OCI-LY1 (cell line): ENCODE data around the gene KLHL29.

Experiments
- H2AFZ ChIP-seq: fragments of 200-600 bp; sonication (generic), shearing (Covaris generic); 2 replicates; pipeline ENCODE4 v1.6.0; 2014; ENCODE audit warnings: antibody characterized with exemption, mild to moderate bottlenecking, low read length
- H3F3A ChIP-seq: fragments of 200-600 bp; sonication (generic), shearing (Covaris generic); 2 replicates; pipeline ENCODE4 v1.6.0; 2014; ENCODE audit warnings: mild to moderate bottlenecking, antibody characterized with exemption, low read length, moderate library complexity; ENCODE audit not compliant: insufficient read depth
- H3K27ac ChIP-seq: fragments of 200-600 bp; sonication (generic); 2 replicates; pipeline ENCODE4 v1.5.1; 2014; ENCODE audit warnings: low read length, mixed run types, mild to moderate bottlenecking, low read depth; ENCODE audit not compliant: poor library complexity, severe bottlenecking
- H3K27me3 ChIP-seq: fragments of 200-600 bp; sonication (generic); 2 replicates; pipeline ENCODE4 v1.6.0; 2014; ENCODE audit warnings: antibody characterized with exemption, mild to moderate bottlenecking, low read length, moderate library complexity; ENCODE audit not compliant: insufficient read depth
- H3K36me3 ChIP-seq: fragments of 200-600 bp; sonication (generic); 2 replicates; pipeline ENCODE4 v1.6.1; 2014; ENCODE audit warnings: mild to moderate bottlenecking, antibody characterized with exemption, low read length, moderate library complexity, mixed read lengths; ENCODE audit not compliant: insufficient read depth
- H3K4me1 ChIP-seq: fragments of 200-600 bp; sonication (generic); 2 replicates; pipeline ENCODE4 v1.5.1; 2014; ENCODE audit warnings: mild to moderate bottlenecking, low read length, moderate library complexity; ENCODE audit not compliant: insufficient read depth, severe bottlenecking
- H3K4me2 ChIP-seq: fragments of 200-600 bp; sonication (generic), shearing (Covaris generic); 2 replicates; pipeline ENCODE4 v1.6.1; 2014; ENCODE audit warnings: low read length
- H3K4me3 ChIP-seq: fragments of 200-600 bp; sonication (generic); 2 replicates; pipeline ENCODE4 v1.5.1; 2014; ENCODE audit warnings: low read length, low read depth, mild to moderate bottlenecking, mixed read lengths; ENCODE audit not compliant: poor library complexity, severe bottlenecking
- H3K79me2 ChIP-seq: fragments of 200-600 bp; shearing (Covaris generic); 2 replicates; pipeline ENCODE4 v1.6.1; 2016; ENCODE audit warnings: mixed run types, low read length, mixed read lengths; ENCODE audit not compliant: insufficient read depth
- H3K9ac ChIP-seq: fragments of 200-600 bp; sonication (generic), shearing (Covaris generic); 2 replicates; pipeline ENCODE4 v1.6.1; 2014; ENCODE audit warnings: mild to moderate bottlenecking, low read length, mixed read lengths
- H3K9me2 ChIP-seq: fragments of 200-600 bp; sonication (generic), shearing (Covaris generic); 2 replicates; pipeline ENCODE4 v1.6.1; 2014; ENCODE audit warnings: low read depth, mild to moderate bottlenecking, low read length, mixed read lengths
- H3K9me3 ChIP-seq: fragments of 200-600 bp; shearing (Covaris generic); 2 replicates; pipeline ENCODE4 v1.6.1; 2014; ENCODE audit warnings: low read length, mixed read lengths
- H4K20me1 ChIP-seq: fragments of 200-600 bp; sonication (generic), shearing (Covaris generic); 2 replicates; pipeline ENCODE4 v1.6.0; 2016; ENCODE audit warnings: mild to moderate bottlenecking, low read length; ENCODE audit not compliant: insufficient read depth
- EZH2 ChIP-seq: fragments of 200-600 bp; sonication (generic), shearing (Covaris generic); IDR thresholded peaks from 2 replicates; pipeline ENCODE4 v1.8.0; 2017; ENCODE audit warnings: borderline replicate concordance, mixed run types, mild to moderate bottlenecking, antibody characterized with exemption, low read length, moderate library complexity, mixed read lengths
- TF ChIP-seq, protein P1 (sequence below): fragments of 200-600 bp; sonication (generic), shearing (Covaris generic); IDR thresholded peaks from 2 replicates; pipeline ENCODE4 v1.5.1; 2017; ENCODE audit warnings: mild to moderate bottlenecking, antibody characterized with exemption, low read length, moderate library complexity, mixed read lengths

KLHL29 gene

GRCh38 chr2:23427350-23427749, 42.4 kb downstream of the KLHL29 start:
- Histone ChIP-seq H3K4me1 (no peaks in the 10 kb centered on the region), H4K20me1 (no peaks in the 10 kb centered on the region), H3K9me3 (no peaks in the 10 kb centered on the region), H3K36me3 (no peaks in the 10 kb centered on the region), H3K4me3 (no peak overlapping the region), H3K79me2 (no peaks in the 10 kb centered on the region), H3K27ac (no peak overlapping the region), H3F3A (no peaks in the 10 kb centered on the region), H3K9ac (no peak overlapping the region), H2AFZ (no peak overlapping the region), H3K27me3 (no peaks in the 10 kb centered on the region), H3K9me2 (no peaks in the 10 kb centered on the region), H3K4me2 (no peak overlapping the region)
- no peak for TF ChIP-seq EZH2
- TF ChIP-seq, protein P1, sequence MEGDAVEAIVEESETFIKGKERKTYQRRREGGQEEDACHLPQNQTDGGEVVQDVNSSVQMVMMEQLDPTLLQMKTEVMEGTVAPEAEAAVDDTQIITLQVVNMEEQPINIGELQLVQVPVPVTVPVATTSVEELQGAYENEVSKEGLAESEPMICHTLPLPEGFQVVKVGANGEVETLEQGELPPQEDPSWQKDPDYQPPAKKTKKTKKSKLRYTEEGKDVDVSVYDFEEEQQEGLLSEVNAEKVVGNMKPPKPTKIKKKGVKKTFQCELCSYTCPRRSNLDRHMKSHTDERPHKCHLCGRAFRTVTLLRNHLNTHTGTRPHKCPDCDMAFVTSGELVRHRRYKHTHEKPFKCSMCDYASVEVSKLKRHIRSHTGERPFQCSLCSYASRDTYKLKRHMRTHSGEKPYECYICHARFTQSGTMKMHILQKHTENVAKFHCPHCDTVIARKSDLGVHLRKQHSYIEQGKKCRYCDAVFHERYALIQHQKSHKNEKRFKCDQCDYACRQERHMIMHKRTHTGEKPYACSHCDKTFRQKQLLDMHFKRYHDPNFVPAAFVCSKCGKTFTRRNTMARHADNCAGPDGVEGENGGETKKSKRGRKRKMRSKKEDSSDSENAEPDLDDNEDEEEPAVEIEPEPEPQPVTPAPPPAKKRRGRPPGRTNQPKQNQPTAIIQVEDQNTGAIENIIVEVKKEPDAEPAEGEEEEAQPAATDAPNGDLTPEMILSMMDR = no peak

GRCh38 chr2:23427976-23428375, 43.0 kb downstream of the KLHL29 start:
- H4K20me1 ChIP-seq = no peaks in the 10 kb centered on the region
- no peaks in the 10 kb centered on the region for H3K79me2 ChIP-seq
- H3K9me2 ChIP-seq = no peaks in the 10 kb centered on the region
- no peak overlapping the region for H3K9ac ChIP-seq
- no peaks in the 10 kb centered on the region for H3K36me3 ChIP-seq
- no peak overlapping the region for H2AFZ ChIP-seq
- no peaks in the 10 kb centered on the region for H3K27me3 ChIP-seq
- TF ChIP-seq EZH2 = no peak
- TF ChIP-seq, protein P1 = no peak
- H3K9me3 ChIP-seq = no peaks in the 10 kb centered on the region
- no peak overlapping the region for H3K4me2 ChIP-seq
- no peak overlapping the region for H3K4me3 ChIP-seq
- no peaks in the 10 kb centered on the region for H3F3A ChIP-seq
- no peaks in the 10 kb centered on the region for H3K4me1 ChIP-seq
- no peak overlapping the region for H3K27ac ChIP-seq

DNA sequence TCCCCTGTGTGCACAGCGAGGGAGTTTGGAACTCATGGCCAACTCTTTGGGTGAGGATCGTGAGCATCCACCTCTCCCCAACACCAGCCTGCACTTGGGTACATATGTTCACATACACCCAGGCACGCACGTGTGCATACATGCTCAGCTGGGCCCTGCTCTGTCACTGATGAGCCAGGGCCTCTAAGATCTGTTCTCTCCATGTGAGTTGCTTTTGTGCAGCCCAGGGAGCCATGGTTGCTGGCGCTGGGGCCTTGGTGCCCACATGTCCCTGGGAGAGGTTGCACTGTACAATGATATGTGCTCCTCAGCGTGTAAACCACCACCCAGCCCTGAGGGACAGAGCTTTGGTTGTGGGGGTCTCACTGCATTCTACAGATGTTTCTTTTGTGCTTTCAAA, 44.1 kb downstream of the KLHL29 start:
- no peak for TF ChIP-seq EZH2
- TF ChIP-seq, protein P1 = no peak
- Histone ChIP-seq H3K27ac (no peak overlapping the region), H3K9me3 (no peaks in the 10 kb centered on the region), H3K9me2 (no peaks in the 10 kb centered on the region), H3F3A (no peaks in the 10 kb centered on the region), H4K20me1 (no peaks in the 10 kb centered on the region), H3K4me2 (no peak overlapping the region), H3K4me1 (no peaks in the 10 kb centered on the region), H3K27me3 (no peaks in the 10 kb centered on the region), H2AFZ (no peak overlapping the region), H3K79me2 (no peaks in the 10 kb centered on the region), H3K4me3 (no peak overlapping the region), H3K36me3 (no peaks in the 10 kb centered on the region), H3K9ac (no peak overlapping the region)
